ENCODE results near the gene CARD10.

GRCh38 chr22:37507731-37508130 is 11.5 kb downstream of the CARD10 start:
- TF ChIP-seq EZH2 (IDR thresholded peaks at IDR 0.05; ENCODE audit: borderline replicate concordance, low read length) (no peak), CTCF (conservative IDR thresholded peaks at IDR 0.05 in 1 of 2, IDR thresholded peaks at IDR 0.05 in 1 of 2; ENCODE audit: extremely low read depth in 1 of 2, insufficient read depth in 1 of 2, low read depth in 1 of 2, low read length in 2 of 2) (no peak)

All from mammary epithelial cell (primary cell).